Psoas muscle (tissue), 8 donors: Measurements from ENCODE around the gene CDC45. TPM values are rescaled to one million over a fixed set of nuclear protein-coding genes. Genes with fewer than 3 reads are reported as not detected.

Source experiments
- ATAC-seq, 4 donors: fragments of 200-7000 bp; cut with Tn5 transposase; one replicate each; pipeline ENCODE4 v1.9.1; 2020; ENCODE audit warnings: moderate library complexity in 3 of 4, mild to moderate bottlenecking in 2 of 4
- DNase-seq, 2 donors: peaks; one replicate each; pipeline ENCODE4 v3.0.0-alpha.2; 2020
- H3K27ac ChIP-seq: fragments of 200-600 bp; one replicate; pipeline ENCODE4 v1.8.0; 2022
- H3K27me3 ChIP-seq, 3 donors: fragments of 200-600 bp in 1 of 3; one replicate each; pipeline versions ENCODE4 v1.6.1 to v1.8.0; 2013 to 2022; ENCODE audit warnings: low read length in 2 of 3, mild to moderate bottlenecking in 2 of 3, moderate library complexity in 1 of 3; ENCODE audit not compliant: insufficient read depth in 3 of 3
- H3K36me3 ChIP-seq, 2 donors: fragments of 200-600 bp in 1 of 2; one replicate each; pipeline versions ENCODE4 v1.6.1 to v1.8.0; 2013 to 2022; ENCODE audit warnings: low read depth in 1 of 2, mild to moderate bottlenecking in 1 of 2, moderate library complexity in 1 of 2; ENCODE audit not compliant: insufficient read depth in 1 of 2
- H3K4me1 ChIP-seq: fragments of 200-600 bp; one replicate; pipeline ENCODE4 v1.8.0; 2022
- H3K4me3 ChIP-seq: fragments of 200-600 bp; one replicate; pipeline ENCODE4 v1.8.0; 2022; ENCODE audit warnings: mild to moderate bottlenecking
- H3K9me3 ChIP-seq: fragments of 200-600 bp; one replicate; pipeline ENCODE4 v1.8.0; 2022
- CTCF ChIP-seq: fragments of 200-600 bp; IDR thresholded peaks from one replicate; pipeline ENCODE4 v1.8.0; 2022; ENCODE audit warnings: antibody characterized with exemption
- WGBS, 3 donors: extraction: QIAGEN DNeasy Blood & Tissue Kit; methylation state at CpG; one replicate each; pipeline versions ENCODE4 v1.1.6 to v1.1.7; 2013; 5-methylcytosine and 5-hydroxymethylcytosine counted together
- intact Hi-C, 2 donors: fragments of 100-400 bp; cut with DNase I; formaldehyde crosslinking; loops; one replicate each; pipeline versions ENCODE4 v1.11.0 to v1.14.2; 2022
- polyA plus RNA-seq, 3 donors: library from polyadenylated mRNA; stranded (reverse); fragments of 200-250 nt; gene quantifications; one replicate each; pipeline ENCODE4 v1.2.3, GENCODE V29; 2013
- total RNA-seq, 4 donors: library from RNA; stranded (reverse); fragmentation: NEBNext Ultra II Directional in 2 of 4; extraction: Animal tissue kit (Norgen Biotek cat#: 25700) in 2 of 4; gene quantifications; one replicate each; pipeline versions ENCODE4 v1.2.1 to v1.2.4, GENCODE V29; 2021 to 2023
- donor health status: healthy with polysubstance abuse.
- donor health status: DM: no; HTN: no; CAD: no; lungs with moderate emphysema.
- donor health status: Bipolar disorder and iron deficiency.
- donor health status: healthy.
- donor health status: DM: yes; HTN: yes; CAD: no.
- donor health status: DM: no; HTN: no; CAD: no.
- donor health status: DM: no; HTN: no; CAD: no.
- donor health status: DM: yes; HTN: yes; CAD: no.

The CDC45 gene
- total and polyA plus RNA-seq, 7 donors, result 0.30 to 0.77 (median 0.71) TPM; not detected in 2

GRCh38 chr22:19515654-19516377 lies 36.1 kb downstream of the CDC45 start:
- Histone ChIP-seq H3K36me3 (no peaks in the 10 kb centered on the region), H3K9me3 (no peaks in the 10 kb centered on the region), H3K4me3 (no peak overlapping the region), H3K4me1 (no peaks in the 10 kb centered on the region), H3K27me3 (peaks cover 0 to 2% (median 0%) of the 10 kb centered on the region in 3 donors), H3K27ac (no peak overlapping the region)
- ATAC-seq (no peak), DNase-seq (no peak)
- no peak for TF ChIP-seq CTCF
- intact Hi-C loops, result loop anchor here in 1 of 2 donors (5.0 kb wide), 1 partner anchor 56 kb away; no protein-coding TSS in a partner anchor
- WGBS, 3 donors, result 83 to 94% (median 87%) methylated on average over 12 of the region's 12 CpGs

GRCh38 chr22:19516378-19517170 lies 36.9 kb downstream of the CDC45 start:
- H3K4me3 ChIP-seq, result no peak overlapping the region
- H3K27me3 ChIP-seq, result peaks cover 0 to 4% (median under 1%) of the 10 kb centered on the region in 3 donors
- H3K36me3 ChIP-seq, result no peaks in the 10 kb centered on the region
- no peaks in the 10 kb centered on the region for H3K9me3 ChIP-seq
- no peaks in the 10 kb centered on the region for H3K4me1 ChIP-seq
- 93 to 98% (median 94%) methylated on average over 19 of the region's 19 CpGs for WGBS, 3 donors
- ATAC-seq, result no peak
- no peak for TF ChIP-seq CTCF
- intact Hi-C loops, result loop anchor here in 1 of 2 donors (5.0 kb wide), 1 partner anchor 56 kb away; no protein-coding TSS in a partner anchor
- no peak overlapping the region for H3K27ac ChIP-seq
- DNase-seq, result no peak

- 91 to 93% (median 92%) methylated on average over 10 of the region's 10 CpGs for WGBS, 3 donors
- no peak for ATAC-seq
- H3K27me3 ChIP-seq, result peaks cover 0 to 6% (median 5%) of the 10 kb centered on the region in 3 donors
- no peak for DNase-seq
- no peaks in the 10 kb centered on the region for H3K4me1 ChIP-seq
- H3K36me3 ChIP-seq, result no peaks in the 10 kb centered on the region
- intact Hi-C loops, result loop anchor here in 1 of 2 donors (5.0 kb wide), 1 partner anchor 55 kb away; no protein-coding TSS in a partner anchor
- H3K4me3 ChIP-seq, result no peak overlapping the region
- TF ChIP-seq CTCF, result no peak
- no peaks in the 10 kb centered on the region for H3K9me3 ChIP-seq
- no peak overlapping the region for H3K27ac ChIP-seq
Measured at GRCh38 chr22:19517171-19517500, 37.4 kb downstream of the CDC45 start.

GRCh38 chr22:19517919-19518611 lies 38.3 kb downstream of the CDC45 start:
- TF ChIP-seq CTCF, result no peak
- Histone ChIP-seq H3K9me3 (no peaks in the 10 kb centered on the region), H3K27me3 (peaks cover 0 to 15% (median 8%) of the 10 kb centered on the region in 3 donors), H3K4me3 (no peak overlapping the region), H3K4me1 (no peaks in the 10 kb centered on the region), H3K36me3 (no peaks in the 10 kb centered on the region), H3K27ac (no peak overlapping the region)
- WGBS, 3 donors, result 70 to 82% (median 74%) methylated on average over 10 to 12 of the region's 12 CpGs
- intact Hi-C loops, result loop anchor here in 1 of 2 donors (5.0 kb wide), 1 partner anchor 54 kb away; no protein-coding TSS in a partner anchor
- DNase-seq, result no peak
- no peak for ATAC-seq
